ENCODE results near the gene RAB15.

- TF ChIP-seq EZH2 (IDR thresholded peaks at IDR 0.05; ENCODE audit: low read length, missing control alignments) (no peak), CTCF (conservative IDR thresholded peaks at IDR 0.05 in 1 of 2, IDR thresholded peaks at IDR 0.05 in 1 of 2; ENCODE audit: low read depth in 1 of 2, low read length in 2 of 2) (no peak)
Observed at GRCh38 chr14:64958743-64959142, 13.4 kb downstream of the RAB15 start.
